Stimulated activated CD8-positive, alpha-beta memory T cell treated with anti-CD3 and anti-CD28 coated beads, Interleukin-7, amount 100 ng/mL, for 24 hours (primary cell): ENCODE data around the gene AKAP13.

ENCODE experiments used
- DNase-seq: peaks from one replicate; pipeline ENCODE4 v3.0.0-alpha.2; 2020; ENCODE audit warnings: low read depth

The AKAP13 gene

DNA sequence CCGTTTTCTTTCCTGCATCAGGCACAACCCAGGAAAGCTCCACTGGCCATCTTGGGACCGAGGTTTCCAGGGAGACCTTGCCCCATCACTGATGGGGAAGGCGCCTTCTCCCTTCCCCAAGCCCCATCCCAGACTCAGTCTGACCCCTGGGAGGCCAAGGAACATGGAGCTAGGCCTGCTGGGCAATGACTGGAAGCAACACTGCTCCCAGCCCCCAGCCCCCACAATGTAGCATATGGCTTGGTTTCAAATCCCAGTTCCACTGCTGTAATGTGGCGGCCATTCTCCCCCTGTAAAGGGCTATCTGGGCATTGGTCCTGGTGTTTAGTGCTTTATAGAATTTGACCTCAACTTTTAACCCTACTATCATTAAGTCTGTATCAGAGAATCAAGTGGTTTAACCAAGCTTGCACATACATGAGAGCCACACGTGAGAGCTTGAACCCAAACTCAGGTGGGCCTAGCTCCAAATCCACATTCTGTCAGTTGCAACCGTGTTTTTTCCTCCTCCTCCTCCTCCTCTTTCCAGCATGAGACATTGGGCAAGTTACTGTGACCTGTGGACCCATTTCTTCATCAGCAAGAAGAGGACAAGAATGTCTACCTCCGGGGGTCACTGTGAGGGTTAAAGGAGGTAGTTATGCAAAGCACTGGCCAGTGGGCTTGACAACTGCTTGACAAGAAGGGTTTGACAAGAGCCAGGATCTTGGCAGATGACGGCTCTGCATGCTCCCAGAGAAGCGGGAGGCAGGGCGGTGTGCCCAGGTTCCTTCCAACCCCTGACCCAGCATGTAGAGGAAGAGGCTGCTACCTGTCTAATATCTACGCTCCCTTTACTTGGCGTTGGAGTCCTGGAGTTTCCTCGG lies 376.9 kb downstream of the AKAP13 start:
- DNase-seq: no peak

DNA sequence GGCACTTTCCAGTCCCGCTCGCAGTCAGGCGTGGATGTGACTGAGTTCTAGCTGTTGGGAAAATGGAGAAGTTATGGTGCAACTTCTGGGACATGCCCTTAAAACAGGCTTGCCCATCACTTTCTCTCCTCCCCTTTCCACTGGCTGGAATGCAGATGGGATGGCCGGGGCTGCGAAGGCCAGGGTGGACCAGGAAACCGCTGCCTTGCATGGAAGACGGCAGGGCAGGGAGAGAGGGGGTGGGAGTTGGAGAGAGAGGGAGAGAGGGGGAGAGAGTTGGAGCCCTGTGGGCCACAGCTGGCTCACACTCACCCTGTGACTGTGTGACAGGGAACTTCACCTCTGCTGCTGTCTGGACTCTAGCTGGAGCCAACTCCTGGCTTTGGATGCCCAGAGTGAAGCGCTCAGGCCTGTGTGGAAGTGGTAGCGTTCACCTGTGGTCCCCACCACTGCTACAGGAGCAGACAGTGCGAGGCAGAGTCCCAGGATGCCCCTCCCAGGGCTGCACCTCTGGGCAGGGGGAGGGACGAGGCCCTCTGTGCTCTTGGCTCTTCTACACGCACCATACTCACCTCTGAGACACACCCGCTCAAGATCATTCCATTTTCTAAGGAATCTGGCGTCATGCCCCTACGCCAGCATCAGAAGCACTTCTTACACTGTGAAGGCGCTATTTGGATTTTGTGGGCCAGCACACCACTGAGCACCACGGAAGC lies 377.7 kb downstream of the AKAP13 start:
- no peak for DNase-seq

DNA sequence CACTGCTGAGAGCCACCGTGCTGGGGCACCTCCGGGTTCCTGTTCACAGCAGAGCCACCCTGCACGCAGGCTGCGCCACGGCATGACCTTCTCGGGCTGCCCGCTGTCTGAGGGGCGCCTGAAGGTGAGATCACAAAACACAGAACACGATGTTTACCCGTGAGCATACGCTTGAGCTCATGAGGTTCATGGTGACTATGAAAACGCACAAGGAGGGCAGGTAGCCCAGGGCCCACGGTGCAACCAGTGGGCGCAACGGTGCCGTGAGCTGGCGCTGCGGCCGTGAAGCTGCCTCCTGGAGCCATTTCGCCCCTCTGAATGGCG lies 378.2 kb downstream of the AKAP13 start:
- DNase-seq: no peak

DNA sequence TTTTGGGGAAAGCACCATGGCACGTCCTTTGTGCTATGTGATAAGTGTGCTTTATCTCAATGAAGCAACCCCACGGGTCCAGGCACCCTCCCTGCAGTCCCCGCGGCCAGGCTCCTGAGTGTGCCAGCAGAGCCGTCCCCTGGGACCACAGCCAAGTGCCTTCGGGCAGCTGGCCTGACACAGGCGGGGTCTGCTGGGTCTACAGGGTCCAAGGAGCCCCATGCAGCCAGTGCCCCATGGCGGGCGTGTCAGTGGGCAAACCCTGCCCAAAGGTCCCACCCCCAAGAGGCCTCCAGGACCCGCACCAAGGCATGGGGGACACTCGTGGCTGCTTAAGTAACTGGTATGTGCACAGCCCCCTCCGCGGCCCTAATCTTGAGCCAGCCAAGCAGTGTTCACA lies 379.0 kb downstream of the AKAP13 start:
- DNase-seq: no peak

DNA sequence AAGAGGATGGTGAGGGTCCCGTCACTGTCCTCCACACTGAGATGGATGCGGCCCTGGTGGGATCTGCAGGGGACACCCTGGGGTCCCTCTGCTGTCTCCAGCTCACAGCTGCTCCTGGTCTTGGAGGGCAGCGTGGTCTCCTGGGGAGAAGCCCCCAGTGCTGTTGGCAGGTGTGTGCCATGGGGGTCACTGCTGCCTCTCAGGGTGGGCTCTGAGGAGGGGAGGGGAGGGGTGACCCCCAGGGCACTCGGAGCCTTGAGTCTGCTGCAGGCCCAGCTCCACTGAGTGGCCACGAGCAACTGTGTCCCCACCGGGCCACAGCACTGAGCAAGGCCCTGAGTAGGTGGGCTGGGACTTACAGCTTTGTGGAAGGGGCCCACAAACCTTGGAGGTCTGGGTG lies 379.6 kb downstream of the AKAP13 start:
- no peak for DNase-seq

DNA sequence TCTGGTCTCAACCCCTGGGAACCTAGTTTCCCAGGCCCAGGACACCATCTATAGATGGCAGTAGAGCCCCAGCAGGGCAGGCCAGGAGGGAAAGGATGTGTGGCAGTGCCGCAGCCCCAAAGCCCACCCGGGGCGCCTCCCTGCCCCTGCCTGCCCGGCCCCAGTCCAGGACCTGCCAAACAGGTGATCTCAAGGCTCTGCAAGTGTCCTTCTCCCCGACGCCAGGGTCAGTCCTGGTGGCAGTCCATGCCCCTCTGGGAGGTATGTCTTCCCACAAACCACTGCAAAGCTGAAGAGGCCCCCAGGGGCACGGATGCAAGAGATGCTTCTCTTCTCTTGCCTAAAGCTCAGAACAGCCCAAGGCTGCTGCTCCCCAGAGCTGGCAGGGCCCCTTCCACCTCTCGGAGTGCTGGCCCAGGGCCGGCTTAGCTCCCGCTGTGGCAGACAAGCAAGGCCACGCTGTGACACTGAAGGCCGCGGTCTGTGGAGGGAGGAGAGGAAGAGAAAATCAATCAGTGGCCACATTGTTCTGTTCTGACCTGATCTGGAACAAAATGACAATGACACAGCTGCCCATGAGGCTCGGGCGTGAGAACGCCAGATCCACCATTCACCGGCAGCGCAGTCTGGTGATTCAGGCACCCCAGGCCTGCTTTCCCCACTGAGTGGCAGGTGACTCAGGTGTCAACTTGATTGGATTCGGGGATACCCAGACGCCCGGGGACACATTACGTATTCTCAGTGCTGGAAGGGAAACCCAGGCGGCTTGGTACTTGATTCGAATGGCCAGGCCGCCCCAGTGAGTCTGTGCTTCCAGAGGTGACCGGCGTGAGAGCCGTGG lies 380.3 kb downstream of the AKAP13 start:
- no peak for DNase-seq

DNA sequence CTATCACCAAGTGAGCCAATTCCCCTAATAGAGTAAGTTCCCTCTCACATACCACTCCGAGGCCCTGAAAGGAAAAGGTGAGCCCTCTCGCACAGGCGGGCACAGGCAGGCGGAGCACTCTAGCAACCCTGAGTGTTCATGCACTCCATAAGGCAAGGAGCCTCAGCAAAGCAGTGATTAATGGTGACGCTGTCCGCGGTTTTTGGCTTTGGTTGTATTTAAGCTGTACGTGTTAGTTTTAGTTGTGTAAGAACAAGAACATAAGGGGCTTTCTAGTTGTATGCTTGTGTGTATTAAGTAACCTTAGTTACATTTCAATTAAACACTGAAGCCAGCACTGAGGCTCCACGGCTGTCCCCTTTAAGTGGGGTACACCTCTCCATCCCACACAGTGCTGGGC lies 381.2 kb downstream of the AKAP13 start:
- no peak for DNase-seq

DNA sequence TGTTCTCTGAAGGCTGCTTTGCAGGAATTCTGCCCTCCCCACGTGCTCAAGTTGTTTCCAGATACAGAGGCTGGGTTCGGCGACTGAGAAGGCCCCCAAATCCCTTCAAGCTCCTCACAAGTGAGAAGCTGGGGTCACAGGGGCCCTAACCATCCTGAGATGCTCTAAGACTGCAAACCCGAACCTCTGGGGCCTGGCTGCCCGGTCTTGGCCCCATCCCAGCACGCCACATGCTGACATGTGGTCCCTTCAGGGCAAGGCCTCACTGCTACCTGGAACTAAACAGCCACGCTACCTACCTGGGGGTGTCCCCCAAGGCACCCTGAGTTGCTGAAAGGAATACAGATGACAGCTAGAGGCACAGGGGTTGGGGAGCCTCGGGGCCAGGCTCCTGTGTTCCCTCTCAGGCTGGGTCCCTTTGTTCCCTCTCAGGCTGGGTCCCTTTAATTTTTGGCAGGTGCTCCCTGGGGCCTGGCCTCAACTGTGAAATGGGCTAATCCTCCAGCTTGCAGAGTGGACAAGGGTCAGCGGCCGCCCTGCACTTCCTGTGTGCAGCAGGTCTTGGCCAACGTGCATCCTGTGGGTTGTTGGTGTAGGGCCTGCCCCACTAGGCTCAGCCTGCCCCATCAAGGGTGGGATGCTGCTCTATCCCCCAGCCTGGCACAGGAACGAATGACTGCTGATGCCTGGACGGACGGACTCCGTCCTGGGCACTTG lies 381.8 kb downstream of the AKAP13 start:
- DNase-seq: no peak

DNA sequence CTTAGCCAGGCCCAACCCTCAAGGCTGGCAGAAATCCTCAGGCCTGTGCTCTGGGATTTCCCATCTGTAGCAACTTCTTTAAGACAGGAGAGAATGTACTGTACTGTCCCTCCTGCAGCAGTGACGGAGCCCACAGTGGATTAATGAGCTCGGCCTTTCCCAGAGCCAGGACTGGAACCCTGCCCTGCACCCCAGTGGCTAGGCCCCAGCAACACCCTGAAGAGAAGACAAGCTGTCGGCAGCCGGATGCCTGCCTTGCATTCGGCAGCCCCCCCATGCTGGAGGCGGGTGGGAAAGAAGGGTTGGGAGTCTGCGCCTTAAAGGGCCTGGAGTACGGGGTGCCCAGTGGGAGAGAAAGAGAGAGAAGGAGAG lies 382.3 kb downstream of the AKAP13 start:
- no peak for DNase-seq

DNA sequence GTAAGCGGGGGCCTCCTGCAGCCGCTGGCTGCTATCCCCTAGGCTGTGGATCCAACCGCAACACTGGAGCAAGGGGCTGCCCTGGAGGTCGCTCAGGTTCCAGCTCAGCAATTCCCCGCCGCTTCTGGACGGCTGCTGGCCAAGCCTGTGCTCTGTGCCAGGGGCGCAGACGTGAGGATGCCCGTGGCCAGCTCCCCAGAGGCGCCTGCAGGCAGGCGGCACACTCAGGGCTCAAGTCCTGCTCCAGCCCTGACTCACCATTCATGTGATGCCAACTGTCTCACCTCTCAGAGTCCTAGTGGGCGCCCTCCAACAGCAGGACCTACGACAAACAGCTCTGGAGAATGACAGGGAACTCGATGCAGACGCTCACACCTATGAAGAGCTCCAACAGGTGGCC lies 382.8 kb downstream of the AKAP13 start:
- no peak for DNase-seq

DNA sequence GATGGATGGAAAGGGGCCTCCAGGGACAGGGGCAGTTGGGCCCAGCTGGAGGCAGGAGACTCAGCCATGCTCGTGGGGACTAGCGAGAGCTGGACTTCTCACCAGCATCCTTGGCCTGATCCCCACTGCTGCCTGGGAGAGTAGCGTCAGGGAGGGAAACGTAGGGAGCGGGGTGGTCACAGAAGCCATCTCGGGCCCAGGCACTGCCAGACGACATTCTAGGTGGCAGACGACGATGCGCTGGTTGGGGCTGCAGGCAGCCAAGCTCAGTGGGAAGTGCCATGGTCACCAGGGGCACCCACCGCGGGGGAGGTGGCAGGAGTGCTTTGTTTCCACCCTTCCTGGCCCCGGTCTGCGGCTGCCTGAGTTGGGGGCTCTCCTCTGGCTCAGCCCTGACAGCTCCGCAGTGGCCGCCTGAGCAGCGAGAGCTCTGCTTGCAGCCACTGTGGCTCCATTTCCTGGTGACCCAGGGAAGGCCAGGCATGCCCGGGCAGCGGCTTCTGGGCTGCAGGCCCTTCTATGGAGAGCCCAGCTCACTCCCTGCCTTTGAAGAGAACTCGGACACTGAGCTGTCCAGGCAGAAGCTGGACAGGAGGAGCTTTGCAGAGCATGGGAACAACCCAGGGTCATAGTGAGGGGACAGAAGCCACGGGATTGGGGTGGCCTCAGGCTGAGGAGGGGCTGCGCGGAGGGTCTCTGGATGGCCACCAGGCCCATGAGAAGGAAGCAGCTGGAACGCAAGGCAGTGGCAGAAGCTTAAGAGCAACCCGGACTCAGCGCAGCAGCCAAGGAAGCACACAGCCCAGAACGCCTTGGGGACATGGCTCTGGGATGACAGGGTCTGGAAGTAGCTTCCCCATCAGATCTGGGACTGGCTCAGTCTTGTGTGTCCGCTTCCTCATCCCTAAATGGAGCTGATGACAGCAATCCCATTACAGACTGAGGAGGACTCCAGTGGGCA lies 383.6 kb downstream of the AKAP13 start:
- DNase-seq: no peak

DNA sequence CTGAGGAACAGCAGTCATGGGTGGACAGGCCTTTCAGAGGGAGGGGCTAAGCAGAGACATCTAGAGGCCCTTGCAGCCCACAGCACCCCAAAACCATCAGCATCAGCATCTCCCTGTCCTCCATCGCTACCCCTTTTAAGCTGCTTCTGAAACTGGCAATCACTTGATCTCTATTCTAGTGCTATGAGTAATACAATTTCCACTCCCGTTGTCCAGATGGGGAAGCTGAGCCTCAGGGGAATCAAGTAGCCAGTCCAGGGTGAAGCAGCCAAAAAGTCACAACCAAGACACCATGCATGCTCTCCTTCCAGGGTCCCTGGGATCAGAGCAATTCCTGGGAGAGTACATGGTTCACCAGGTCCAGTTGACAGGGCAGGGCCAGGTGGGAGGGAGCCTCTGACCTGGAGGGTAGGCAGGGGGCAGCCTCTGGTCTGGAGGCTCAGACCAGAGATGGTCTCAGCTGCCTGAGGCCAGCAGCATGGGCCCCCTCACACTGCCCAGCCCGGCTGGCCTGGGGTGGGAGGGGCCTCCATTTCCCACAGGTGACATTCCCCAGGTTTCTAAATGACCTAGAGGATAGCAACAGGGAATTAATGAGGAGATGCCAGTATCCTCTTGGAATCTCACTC lies 384.4 kb downstream of the AKAP13 start:
- DNase-seq: no peak

DNA sequence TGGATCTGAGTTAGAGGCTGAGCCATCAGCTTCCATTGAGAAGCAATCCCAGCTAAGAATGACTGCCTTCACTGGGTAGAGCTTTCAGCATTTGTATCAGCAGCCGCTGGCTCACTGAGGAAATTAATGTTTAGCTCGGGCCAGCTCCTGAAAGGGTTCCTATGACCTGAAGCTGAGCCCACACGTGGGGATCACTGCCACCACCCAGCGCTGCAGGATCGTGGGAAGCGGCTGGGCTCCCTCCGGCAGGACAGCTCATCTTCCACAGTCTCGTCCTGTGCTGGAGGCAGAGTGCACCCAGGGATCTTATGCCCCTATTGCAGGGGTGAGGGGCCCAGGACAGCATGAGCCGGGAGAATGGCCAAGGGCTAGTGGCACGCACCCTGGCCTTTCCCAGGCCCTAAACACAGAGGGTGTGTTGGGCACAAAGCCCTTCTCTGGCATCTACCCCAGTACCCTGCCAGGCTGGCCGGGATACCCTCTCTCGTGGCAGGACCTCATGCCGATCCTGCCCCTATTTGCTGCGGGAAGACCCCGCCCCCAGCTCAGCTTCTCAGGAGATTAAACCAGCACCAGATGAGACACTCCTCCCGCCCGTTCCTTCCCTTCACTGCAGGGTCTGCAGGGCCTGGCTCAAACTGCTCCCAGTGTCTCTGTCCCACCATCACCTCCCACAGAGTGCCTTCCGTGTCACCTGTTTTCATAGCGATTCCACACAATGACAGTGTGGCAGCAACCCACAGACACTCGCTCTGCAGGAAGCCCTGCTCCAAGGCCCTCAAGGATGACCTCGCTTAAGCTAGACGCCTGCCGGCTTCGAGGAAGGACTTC lies 385.8 kb downstream of the AKAP13 start:
- no peak for DNase-seq

DNA sequence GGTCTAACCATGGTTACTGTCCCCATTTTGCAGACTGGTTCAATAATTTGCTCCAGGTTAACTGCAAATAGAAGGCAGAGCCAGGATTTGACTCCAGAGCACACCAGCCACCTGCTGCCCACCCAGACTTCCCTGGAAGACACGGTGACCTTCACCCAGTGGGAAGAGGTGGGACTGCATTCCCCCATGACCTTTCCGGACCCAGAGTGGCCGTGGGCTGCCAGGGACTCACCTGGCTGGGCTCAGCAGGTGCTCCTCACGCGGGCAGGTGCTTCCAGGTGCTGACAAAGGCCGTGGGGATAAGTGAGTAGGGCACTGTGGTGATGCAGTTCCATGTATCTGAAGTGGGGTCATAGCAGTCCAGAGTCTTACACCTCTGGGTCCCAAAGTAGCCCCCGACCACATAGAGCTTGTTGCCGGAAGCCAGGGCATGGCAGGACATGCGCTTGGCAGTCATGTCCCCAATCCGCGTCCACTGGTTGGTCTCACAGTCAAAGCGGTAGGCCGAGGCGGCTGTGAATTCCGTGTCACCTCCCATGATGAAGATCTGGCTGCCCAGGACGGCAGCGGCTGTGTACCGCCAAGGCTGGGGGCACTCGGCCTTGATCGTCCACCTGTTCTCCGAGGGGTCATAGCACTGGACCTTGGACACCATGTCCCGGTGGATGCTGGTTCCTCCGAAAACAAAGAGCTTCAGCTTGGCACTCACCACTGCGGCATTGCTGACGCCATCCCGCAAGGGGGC lies 387.6 kb downstream of the AKAP13 start:
- DNase-seq: no peak

DNA sequence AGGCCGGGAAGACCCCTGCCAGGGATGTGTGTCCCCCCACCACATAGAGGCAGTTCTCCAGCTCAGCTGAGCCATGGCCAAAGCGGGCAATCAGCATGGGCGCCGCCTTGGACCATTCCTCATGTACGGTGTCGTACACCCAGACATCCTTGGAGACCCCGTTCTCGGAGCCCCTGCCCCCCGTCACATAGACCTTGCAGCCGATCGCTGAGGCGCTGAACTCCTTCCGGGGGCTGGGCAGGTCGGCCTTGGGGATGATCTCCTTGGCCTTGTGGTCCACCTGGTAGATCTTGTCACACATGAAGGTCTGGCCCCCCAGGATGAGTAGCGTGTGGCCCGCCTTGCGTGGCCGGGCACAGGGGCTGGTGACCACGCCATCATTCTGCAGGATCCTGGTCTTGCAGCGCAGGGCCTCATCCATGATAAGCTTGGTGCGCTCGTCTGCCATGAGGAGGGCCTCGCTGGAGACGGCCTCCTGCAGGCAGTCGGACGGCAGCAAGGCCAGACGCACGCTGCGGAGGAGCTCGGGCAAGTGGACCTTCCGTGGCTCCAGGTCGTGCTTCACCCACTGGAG lies 388.3 kb downstream of the AKAP13 start:
- DNase-seq: no peak

DNA sequence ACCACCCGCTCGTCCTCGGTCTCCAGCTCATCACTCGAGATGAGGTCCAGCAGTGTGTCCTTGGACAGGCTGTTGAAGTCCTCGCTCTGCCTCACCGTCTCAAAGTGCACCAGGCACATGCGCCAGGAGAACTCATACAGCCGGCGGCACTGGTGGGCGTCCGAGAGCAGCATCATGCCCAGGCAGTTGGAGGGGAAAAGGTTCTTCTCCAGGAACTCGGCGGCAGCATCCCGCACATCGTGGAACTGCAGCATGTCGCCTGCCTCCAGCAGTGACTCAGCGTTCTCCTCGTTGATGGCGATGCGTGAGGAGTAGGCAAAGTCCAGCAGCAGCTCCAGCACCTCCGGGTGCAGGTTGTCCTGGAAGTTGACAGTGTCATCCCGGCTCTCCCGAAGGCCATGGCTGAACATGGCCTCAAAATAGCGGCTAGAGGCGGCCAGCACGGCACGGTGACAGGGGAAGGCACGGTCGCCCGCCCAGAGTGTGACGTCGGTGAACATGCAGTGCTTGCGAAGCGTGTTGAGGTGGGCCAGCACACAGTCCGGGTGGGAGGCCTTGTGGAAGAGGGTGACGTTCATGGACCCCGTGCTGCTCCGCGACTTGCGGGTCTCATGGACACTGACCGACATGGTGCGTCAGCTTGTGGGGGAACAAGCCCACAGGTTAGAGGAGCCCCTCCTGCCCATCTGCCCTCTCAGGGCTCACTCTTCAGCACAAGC lies 388.9 kb downstream of the AKAP13 start:
- no peak for DNase-seq

DNA sequence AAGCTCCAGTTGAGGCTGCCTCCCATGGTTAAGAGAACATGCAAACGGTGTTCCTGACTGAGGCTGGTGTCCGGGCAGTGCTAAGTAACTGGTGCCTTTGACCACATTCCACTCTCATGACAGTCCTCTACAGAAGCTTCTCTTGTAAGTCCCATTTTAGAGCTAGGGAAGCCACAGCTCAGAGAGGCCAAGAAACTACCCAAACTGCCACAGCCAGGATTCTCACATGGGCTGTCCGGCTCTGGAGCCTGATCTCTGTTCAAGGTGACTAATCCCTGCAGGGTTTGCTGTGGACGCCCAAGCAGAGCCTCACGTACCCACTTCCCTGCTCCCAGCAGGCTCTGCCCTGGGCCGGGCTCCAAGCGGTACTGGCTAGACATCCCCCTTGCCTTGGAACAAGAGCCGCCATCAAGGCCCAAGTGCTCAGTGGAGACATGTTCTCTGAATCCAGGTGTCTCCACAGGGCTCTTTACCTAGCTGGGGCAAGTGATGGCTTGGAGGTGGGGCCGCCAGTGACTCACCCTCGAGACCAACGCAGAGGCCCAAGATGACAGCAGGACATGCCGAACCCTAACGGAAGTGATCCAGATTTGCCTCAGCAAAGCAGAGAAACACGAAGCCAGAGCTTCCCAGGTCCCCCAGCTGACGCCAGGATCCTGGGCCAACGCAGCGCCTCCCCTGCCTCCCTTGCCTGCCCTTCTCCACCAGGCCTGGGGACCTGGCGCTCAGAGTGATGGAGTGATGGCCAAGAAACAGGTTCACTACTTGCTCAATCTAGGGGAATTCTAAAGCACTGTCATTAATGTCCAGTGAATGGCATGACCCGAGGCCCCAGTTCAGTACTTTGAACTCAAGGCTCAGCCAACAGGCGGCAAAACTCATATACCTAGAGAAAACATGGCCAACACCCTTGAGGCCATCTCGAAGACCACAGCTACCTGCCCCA lies 390.0 kb downstream of the AKAP13 start:
- DNase-seq: no peak
